Neural crest cell (in vitro differentiated cells): ENCODE measurements around the gene VPS39. TPM values are rescaled to one million over a fixed set of nuclear protein-coding genes. Genes with fewer than 3 reads are reported as not detected.

Source experiments
- DNase-seq: peaks from one replicate; pipeline ENCODE4 v3.0.0; 2021; ENCODE audit warnings: low read depth, mixed read lengths, low spot score
- H3K27ac Mint-ChIP-seq: one replicate; pipeline ENCODE4 v1.8.0; 2021; ENCODE audit warnings: mild to moderate bottlenecking, mixed read lengths; ENCODE audit not compliant: unreplicated experiment
- H3K27me3 Mint-ChIP-seq: 2 replicates; pipeline ENCODE4 v1.8.0; 2021; ENCODE audit warnings: low read depth, mild to moderate bottlenecking, mixed read lengths
- H3K36me3 Mint-ChIP-seq: 2 replicates; pipeline ENCODE4 v1.8.0; 2021; ENCODE audit warnings: low read depth, mild to moderate bottlenecking, mixed read lengths
- H3K4me1 Mint-ChIP-seq: 2 replicates; pipeline ENCODE4 v1.8.0; 2021; ENCODE audit warnings: mixed read lengths
- H3K4me3 Mint-ChIP-seq: one replicate; pipeline ENCODE4 v1.8.0; 2021; ENCODE audit warnings: mild to moderate bottlenecking, mixed read lengths
- H3K9me3 Mint-ChIP-seq: 2 replicates; pipeline ENCODE4 v1.8.0; 2021; ENCODE audit warnings: mixed read lengths
- total RNA-seq: library from RNA; stranded (reverse); gene quantifications from 2 replicates; pipeline ENCODE4 v1.2.1, GENCODE V29; 2021
- TF ChIP-seq, protein P1 (sequence below): fragments of 200-600 bp; sonication (generic); conservative IDR thresholded peaks from 2 replicates; pipeline ENCODE4 v1.5.0; 2021; ENCODE audit warnings: antibody characterized with exemption, mild to moderate bottlenecking

Gene VPS39
- total RNA-seq, 1 donor from 2014 or later = 56.9 TPM

- no peak overlapping the region for H3K27ac Mint-ChIP-seq
- DNase-seq = peak; percentile 22
- no peaks in the 10 kb centered on the region for H3K4me1 Mint-ChIP-seq
These were observed 70.4 kb downstream of the VPS39 start for GRCh38 chr15:42137461-42138261.

DNA sequence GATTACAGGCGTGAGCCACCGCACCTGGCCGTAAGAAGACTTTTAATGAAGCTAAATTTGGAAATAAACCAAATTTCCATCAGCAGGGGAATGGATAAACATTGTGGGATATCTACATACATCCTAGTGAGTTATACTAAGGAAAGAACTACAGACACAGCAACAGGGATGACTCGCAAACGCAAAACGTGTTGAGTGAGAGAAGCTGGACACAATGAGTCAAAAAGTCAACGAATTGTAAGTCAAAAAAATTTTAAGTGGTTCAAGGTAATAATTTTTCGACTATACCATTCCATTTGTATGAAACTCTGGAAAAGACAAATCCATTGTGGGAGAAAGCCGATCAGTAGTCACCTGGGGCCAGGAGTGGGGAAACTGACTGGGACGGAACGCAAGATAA is 71.6 kb downstream of the VPS39 start:
- no peak for DNase-seq
- H3K27me3 Mint-ChIP-seq = peaks cover 2% of the 10 kb centered on the region
- H3K27ac Mint-ChIP-seq = no peak overlapping the region
- H3K9me3 Mint-ChIP-seq = peaks cover 2% of the 10 kb centered on the region
- no peaks in the 10 kb centered on the region for H3K4me1 Mint-ChIP-seq
- no peaks in the 10 kb centered on the region for H3K36me3 Mint-ChIP-seq
- no peak overlapping the region for H3K4me3 Mint-ChIP-seq
- TF ChIP-seq, protein P1, sequence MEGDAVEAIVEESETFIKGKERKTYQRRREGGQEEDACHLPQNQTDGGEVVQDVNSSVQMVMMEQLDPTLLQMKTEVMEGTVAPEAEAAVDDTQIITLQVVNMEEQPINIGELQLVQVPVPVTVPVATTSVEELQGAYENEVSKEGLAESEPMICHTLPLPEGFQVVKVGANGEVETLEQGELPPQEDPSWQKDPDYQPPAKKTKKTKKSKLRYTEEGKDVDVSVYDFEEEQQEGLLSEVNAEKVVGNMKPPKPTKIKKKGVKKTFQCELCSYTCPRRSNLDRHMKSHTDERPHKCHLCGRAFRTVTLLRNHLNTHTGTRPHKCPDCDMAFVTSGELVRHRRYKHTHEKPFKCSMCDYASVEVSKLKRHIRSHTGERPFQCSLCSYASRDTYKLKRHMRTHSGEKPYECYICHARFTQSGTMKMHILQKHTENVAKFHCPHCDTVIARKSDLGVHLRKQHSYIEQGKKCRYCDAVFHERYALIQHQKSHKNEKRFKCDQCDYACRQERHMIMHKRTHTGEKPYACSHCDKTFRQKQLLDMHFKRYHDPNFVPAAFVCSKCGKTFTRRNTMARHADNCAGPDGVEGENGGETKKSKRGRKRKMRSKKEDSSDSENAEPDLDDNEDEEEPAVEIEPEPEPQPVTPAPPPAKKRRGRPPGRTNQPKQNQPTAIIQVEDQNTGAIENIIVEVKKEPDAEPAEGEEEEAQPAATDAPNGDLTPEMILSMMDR = no peak

More at GRCh38 chr15:42137461-42138261, 70.4 kb downstream of the VPS39 start:
- peaks cover 2% of the 10 kb centered on the region for H3K9me3 Mint-ChIP-seq
- H3K4me3 Mint-ChIP-seq = no peak overlapping the region
- TF ChIP-seq, protein P1 = peak; percentile 71
- peaks cover 2% of the 10 kb centered on the region for H3K27me3 Mint-ChIP-seq
- H3K36me3 Mint-ChIP-seq = no peaks in the 10 kb centered on the region

- TF ChIP-seq, protein P1 = no peak
- Mint-ChIP-seq H3K4me3 (no peak overlapping the region), H3K4me1 (no peaks in the 10 kb centered on the region), H3K27me3 (peaks cover 2% of the 10 kb centered on the region), H3K27ac (no peak overlapping the region), H3K36me3 (no peaks in the 10 kb centered on the region), H3K9me3 (peaks cover 2% of the 10 kb centered on the region)
- DNase-seq = no peak
These were observed 72.8 kb downstream of the VPS39 start for GRCh38 chr15:42135351-42135750.

DNA sequence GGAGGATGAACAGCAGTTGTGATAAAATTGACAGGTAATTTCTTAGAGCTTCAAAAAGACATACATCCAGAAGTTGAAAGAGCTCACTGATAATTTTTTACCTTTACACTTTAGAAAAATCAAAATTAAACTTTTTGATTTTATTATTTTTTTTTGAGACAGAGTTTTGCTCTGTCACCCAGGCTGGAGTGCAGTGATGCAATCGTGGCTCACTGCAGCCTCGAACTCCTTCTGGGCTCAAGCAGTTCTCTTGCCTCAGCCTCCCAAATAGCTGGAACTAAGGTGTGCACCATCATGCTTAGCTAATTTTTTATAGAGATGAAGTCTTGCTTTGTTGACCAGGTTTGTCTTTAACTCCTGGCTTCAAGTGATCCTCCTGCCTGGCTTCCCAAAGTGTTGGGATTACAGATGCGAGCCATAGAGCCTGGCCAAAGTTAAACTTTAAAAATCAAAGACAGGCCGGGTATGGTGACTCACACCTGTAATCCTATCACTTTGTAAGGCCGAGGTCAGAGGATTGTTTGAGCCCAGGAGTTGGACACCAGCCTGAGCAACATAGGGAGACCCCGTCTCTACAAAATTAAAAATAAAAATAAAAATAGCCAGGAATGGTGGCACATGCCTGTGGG is 73.4 kb downstream of the VPS39 start:
- Mint-ChIP-seq H3K9me3 (peaks cover 2% of the 10 kb centered on the region), H3K27me3 (peaks cover 5% of the 10 kb centered on the region), H3K4me1 (no peaks in the 10 kb centered on the region), H3K36me3 (no peaks in the 10 kb centered on the region), H3K4me3 (no peak overlapping the region), H3K27ac (no peak overlapping the region)
- TF ChIP-seq, protein P1 = no peak
- no peak for DNase-seq

DNA sequence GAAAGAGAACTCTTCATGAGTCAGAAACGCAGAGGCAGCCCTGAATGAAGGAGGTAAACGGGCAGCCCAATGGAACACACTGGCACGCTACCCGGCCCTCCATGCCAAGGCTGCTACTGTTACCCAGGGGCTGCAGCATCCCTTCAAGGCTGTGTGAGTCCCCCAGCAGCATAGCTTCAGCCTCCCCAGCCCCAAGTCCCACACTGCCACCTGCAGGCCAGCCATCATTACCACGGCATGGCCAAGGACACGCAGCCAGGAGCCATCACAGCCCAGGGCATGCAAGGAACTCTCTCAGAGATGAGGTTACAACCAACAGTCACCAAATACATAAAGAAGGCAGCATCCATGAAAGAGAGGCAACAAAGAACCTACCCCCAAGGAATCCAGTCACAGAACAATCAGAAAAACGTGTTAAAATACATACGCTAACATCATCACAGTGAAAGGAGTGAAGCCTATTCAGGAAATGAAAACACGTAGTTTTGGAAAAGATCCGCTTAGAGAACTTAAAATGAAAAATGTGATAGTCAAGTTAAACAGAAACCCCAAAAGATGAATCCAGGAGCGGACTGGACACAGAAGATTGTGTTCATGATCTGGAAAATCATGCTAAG is 74.1 kb downstream of the VPS39 start:
- H3K36me3 Mint-ChIP-seq = no peaks in the 10 kb centered on the region
- peaks cover 2% of the 10 kb centered on the region for H3K9me3 Mint-ChIP-seq
- H3K27me3 Mint-ChIP-seq = peaks cover 12% of the 10 kb centered on the region
- no peaks in the 10 kb centered on the region for H3K4me1 Mint-ChIP-seq
- no peak overlapping the region for H3K4me3 Mint-ChIP-seq
- H3K27ac Mint-ChIP-seq = no peak overlapping the region
- TF ChIP-seq, protein P1 = peak; percentile 68
- peak; percentile 39 for DNase-seq
